Measurements from ENCODE around the gene ZNF627.
A peak's percentile ranks its signal among the peaks of the same experiment; 100 is the strongest.

ZNF627 gene

DNA sequence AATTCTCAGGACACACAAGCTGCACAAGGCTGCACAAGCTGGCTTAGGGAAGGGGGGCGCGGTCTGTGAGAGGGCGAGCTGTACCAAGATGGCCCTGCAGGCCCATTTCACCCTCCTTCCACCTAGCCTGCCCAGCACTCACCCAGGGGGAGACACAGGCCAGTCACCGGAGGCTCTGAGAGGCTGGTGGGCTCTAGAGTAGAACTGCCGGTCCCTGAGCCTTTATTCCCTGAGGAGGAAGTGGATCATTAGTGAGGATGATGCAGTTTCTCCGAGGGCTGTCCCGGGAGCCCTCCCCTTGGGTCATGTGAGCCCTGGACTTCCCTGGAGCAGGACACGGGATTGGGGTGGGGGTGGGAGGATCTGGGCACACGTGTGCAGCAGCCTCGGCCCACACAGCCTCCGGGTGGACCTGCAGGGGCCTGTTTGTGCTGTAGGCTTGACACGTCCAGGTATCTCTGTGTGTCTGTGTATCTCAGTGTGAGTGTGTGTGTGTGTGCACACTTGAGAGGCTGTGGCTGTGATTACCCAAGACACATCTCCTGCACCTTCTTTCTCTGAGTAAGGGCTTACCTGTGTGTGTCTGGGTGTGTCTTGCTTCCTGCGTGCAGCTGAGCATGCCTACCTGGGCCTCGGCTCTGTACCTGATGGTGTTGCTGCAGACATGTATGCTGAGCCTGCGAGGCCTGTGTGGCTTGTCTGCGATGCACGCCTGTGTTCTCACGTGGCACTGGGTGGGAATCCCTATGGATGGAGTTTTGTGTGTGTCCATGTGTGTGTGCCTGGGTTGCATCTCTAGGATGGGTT is 19.6 kb upstream of the ZNF627 start, which contains the start of gene ACP5:
Gene ACP5 (minus strand): TSS at position 195 of the 807 bp plus-strand sequence. CDS start 328 bp downstream, outside the sequence.
- peak within 1 kb of the TSS; percentile 49 for H3K4me3 ChIP-seq (ENCODE audit: low read depth, low read length)
- TF ChIP-seq, protein P1, sequence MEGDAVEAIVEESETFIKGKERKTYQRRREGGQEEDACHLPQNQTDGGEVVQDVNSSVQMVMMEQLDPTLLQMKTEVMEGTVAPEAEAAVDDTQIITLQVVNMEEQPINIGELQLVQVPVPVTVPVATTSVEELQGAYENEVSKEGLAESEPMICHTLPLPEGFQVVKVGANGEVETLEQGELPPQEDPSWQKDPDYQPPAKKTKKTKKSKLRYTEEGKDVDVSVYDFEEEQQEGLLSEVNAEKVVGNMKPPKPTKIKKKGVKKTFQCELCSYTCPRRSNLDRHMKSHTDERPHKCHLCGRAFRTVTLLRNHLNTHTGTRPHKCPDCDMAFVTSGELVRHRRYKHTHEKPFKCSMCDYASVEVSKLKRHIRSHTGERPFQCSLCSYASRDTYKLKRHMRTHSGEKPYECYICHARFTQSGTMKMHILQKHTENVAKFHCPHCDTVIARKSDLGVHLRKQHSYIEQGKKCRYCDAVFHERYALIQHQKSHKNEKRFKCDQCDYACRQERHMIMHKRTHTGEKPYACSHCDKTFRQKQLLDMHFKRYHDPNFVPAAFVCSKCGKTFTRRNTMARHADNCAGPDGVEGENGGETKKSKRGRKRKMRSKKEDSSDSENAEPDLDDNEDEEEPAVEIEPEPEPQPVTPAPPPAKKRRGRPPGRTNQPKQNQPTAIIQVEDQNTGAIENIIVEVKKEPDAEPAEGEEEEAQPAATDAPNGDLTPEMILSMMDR (IDR thresholded peaks at IDR 0.05; ENCODE audit: insufficient read depth, low read depth, low read length, missing control alignments), result no peak
- no peak for DNase-seq (ENCODE audit: low read depth)

DNA sequence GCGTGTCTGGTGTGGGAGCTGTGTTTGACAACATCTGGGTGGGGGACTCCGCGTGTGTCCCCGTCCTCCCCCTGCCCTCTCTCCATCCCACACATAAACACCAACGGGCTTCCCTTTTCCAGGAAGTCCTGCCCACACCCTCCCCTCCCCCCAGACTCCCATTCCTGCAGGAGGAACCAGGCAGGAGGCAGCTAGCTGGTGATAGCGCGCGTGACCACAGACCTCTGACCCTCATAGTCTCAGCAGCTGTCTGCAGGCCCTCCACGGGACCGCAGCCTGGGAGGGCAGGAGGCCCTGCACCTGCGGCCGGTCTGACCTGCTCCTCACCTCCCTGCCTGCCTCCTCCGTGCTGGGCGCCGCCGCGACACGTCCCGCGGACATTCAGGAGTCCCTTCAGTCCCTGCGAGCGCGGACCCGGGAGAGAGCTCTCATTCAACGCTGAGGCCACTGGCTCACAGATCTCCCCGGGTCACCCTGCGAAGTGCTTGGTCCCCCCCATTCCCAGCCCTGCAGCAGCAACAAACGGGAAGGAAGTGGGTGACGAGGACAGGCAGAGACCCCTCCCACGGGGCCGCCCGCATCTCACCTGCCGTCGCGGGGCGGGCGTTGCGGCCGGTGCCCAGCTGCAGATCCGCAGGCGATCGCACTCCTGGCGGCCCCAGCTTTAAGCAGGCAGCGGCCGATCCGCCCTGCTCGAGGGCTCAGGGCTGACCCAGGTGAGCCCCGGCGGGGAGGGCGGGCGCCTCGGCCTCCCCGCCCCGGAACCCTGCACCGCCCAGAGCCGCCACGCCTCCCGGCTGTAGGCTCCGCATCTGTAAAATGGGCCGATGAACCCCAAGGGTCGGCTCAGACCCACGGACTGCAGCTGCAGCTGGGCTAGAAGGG is 18.8 kb upstream of the ZNF627 start:
- peak overlapping the region; percentile 49 for H3K4me3 ChIP-seq (ENCODE audit: low read depth, low read length)
- DNase-seq (ENCODE audit: low read depth), result peak; percentile 55
- TF ChIP-seq, protein P1 (IDR thresholded peaks at IDR 0.05; ENCODE audit: insufficient read depth, low read depth, low read length, missing control alignments), result no peak

DNA sequence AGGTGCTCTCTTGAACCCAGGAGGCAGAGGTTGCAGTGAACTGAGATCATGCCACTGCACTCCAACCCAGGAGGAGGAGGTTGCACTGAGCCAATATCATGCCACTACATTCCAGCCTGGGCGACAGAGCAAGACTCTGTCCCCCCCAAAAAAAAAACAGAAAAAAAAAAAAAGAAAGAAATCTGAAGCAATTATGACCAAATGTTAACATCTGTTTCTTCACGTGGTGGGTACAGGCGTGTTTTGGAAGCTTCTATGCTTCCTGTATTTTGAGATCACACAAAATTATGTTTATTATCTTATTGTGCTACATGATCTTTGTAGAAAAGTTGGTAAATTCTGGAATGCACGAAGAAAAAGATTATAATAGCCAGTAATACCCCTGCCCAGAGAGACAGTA is 17.2 kb upstream of the ZNF627 start:
- no peak overlapping the region for H3K4me3 ChIP-seq (ENCODE audit: low read depth, low read length)
- DNase-seq (ENCODE audit: low read depth), result no peak
- TF ChIP-seq, protein P1 (IDR thresholded peaks at IDR 0.05; ENCODE audit: insufficient read depth, low read depth, low read length, missing control alignments), result no peak

DNA sequence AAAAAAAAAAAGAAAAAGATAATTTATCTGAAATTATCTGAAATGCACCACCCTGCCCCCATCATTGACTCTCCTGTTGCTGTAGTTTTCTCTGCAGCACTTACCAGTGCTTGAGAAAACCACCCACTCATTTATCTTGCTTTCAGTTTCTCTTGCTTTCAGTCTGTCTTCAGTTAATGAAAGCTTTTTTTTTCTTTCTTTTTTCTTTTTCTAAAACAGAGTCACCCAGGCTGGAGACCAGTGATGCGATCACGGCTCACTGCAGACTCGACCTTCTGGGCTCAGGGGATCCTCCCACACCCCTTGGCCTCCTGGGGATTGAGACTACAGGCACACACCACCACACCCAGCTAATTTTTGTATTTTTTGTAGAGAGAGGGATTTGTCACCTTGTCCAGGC is 15.5 kb upstream of the ZNF627 start:
- TF ChIP-seq, protein P1 (IDR thresholded peaks at IDR 0.05; ENCODE audit: insufficient read depth, low read depth, low read length, missing control alignments), result no peak
- H3K4me3 ChIP-seq (ENCODE audit: low read depth, low read length), result no peak overlapping the region; the same call in 1 of the 2 replicates
- peak; percentile 95 for DNase-seq (ENCODE audit: low read depth)

DNA sequence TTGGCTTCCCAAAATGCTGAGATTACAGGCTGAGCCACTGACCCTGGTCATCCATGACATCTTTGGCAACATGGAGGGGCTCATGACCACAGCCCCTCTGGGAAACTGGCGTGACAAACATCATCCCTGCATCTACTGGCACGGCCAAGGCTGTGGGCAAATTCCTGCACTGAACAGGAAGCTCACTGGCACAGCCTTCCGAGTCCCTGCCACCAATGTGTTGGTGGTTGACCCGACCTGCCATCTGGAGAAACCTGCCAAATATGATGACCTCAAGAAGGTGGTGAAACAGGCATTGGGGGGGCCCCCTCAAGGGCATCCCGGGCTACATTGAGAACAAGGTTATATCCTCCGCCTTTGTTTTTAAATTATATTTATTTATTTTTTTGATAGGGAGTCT is 11.0 kb upstream of the ZNF627 start:
- no peak overlapping the region for H3K4me3 ChIP-seq (ENCODE audit: low read depth, low read length)
- TF ChIP-seq, protein P1 (IDR thresholded peaks at IDR 0.05; ENCODE audit: insufficient read depth, low read depth, low read length, missing control alignments), result no peak
- no peak for DNase-seq (ENCODE audit: low read depth)

DNA sequence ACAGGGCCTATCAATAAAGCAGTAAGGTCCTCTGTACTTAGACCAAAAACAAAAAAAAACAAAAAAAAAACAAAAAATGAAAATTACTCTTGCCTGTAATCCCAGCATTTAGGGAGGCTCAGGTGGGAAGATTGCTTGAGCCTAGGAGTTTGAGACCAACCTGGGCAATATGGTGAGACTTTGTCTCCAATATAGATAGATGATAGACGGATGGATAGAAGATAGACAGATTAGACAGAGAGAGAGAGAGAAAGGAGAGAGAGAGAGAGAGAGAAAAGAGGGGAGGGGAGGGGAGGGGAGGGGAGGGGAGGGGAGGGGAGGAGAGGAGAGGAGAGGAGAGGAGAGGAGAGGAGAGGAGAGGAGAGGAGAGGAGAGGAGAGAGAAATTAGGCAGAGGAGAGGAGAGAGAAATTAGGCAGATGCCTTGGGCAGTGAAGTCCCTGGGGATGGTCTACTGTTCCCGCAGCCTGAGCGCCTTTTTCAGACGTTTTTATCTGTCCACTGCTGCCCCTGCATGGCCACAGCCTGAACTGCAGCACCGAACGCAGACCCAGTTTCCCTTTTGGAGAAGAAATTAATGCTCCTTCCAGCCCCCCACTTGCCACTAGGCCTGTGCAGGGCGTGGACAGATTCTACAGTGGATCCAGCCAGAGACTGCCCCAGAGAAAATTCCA is 9.8 kb upstream of the ZNF627 start:
- DNase-seq (ENCODE audit: low read depth), result peak; percentile 88
- no peak overlapping the region for H3K4me3 ChIP-seq (ENCODE audit: low read depth, low read length)
- TF ChIP-seq, protein P1 (IDR thresholded peaks at IDR 0.05; ENCODE audit: insufficient read depth, low read depth, low read length, missing control alignments), result peak; percentile 94
